ENCODE data around the gene PKN2.
A peak's percentile ranks its signal among the peaks of the same experiment; 100 is the strongest.

PKN2 gene

DNA sequence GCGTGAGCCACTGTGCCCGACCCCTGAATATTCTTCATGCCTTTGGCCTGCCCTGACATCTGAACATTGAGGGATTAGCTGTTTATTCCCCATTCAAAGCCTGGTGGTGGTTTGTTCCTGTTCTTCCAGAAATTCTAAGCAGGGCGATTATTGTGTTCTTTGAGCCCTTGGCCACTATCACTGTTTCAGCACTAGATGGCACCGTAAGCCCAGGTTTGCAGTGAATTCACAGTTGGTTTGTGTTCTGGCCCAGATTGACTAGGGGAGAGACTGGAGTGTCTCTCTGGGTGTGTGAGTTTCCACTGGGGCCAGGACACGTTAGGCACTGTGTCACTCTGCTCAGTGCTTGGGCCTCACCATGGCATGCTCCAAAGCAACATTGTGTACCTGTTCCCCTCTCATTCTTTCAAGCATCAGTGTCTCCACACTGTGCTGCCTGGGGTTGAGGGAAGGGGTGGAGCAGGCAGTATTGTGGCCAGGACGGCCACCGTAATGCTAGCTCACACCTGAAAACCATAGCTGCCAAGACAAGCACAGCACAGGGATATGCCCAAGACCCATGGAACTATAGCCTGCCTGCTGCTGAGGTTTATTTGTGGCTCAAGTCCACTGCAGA is 52.7 kb downstream of the PKN2 start:
- DNase-seq = peak; percentile 30

DNA sequence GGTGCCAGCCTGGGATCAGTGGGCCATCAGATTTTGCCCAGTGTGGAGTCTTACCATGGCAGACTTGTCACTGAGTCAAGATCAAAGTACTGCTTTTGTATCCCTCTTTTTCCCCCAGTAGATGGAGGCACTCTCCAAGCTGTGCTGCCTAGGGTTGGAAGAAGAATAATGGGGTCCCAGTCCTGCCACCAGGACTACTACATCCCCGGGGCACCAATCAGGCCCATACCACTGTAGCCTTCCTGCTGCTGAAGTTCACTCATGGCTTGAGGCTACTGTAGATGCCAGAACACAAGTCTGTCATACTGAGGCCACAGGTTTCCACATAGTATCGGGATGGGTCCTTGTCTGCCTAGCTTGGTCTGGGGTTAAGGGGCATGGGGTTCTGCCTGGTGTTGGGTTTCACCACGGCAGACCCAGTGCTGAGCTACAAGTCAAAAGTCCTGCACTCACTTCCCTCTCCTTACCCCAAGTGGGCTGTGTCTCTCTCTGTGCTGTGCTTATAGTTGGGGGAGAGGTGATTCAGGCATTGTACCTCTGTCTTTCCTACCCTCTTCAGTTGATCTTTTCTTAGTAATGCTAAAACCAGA is 53.4 kb downstream of the PKN2 start:
- DNase-seq = no peak

DNA sequence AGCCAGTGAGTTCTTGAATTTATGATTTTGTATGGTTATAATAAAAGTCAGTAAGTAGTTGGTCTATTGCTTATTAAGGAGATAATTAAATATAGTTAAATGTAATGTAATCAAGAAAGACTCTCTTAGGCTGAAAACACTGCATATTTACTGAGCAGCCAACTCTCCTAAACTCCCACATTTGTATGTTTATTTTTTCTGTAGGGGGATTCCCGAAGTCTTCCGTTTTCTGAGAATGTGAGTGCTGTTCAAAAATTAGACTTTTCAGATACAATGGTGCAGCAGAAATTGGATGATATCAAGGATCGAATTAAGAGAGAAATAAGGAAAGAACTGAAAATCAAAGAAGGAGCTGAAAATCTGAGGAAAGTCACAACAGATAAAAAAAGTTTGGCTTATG is 56.7 kb downstream of the PKN2 start:
- DNase-seq = no peak

GRCh38 chr1:88741413-88741812 is 57.3 kb downstream of the PKN2 start:
- DNase-seq = no peak

DNA sequence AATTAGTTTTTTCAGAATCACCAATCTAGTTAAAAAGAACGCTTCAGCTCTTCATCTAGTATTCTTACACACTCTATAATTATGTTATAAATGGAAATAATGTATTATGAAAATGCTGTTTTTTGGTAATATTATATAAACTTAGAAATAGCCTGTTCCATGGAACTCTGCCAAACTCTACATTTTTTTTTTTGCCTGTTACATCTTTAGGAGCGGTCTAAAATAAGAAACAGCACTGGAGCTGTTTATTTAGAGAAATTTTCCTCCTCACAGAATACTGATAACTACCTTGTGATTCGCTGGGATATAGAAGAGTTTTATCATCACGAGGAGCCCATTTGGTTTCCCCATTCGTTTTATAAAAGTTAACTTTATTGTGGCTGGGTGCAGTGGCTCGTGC is 58.5 kb downstream of the PKN2 start:
- no peak for DNase-seq

DNA sequence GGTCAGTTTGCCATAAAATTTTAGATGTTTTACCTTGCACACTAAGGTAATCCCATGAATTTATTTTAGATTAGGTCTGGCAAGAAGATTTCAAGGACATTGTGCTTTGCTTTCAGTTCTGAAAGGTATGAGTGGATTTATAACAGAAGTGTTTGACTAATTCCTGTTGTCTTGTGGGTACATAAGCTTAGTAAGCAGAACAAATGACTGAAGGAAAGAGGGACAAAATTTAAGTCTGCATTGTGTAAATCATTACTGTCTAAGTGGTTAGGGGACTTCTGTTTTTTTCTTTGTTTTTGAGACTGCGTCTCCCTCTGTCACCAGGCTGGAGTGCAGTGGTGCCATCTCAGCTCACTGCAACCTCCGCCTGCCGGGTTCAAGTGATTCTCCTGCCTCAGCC is 60.1 kb downstream of the PKN2 start:
- no peak for DNase-seq

- no peak for DNase-seq
Observed at GRCh38 chr1:88746916-88747315, 62.8 kb downstream of the PKN2 start.

DNA sequence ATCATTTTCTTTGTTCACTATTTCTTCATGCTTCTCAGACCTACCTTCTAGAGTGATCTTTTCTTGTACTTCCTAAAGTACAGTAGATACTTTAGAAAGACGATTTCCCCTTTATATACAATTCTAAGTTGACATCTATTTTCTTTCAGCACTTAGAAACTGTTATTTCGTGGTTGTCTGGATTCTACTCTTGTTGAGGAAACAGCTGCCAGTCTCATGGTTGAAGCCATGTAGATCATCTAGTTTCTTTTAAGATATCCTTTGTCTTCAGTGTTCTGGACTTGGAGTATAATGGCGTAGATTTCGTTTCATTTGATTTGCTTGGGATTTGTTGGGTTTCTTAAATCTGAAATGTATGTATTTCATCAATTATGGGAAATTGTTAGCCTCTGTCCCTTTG is 67.6 kb downstream of the PKN2 start:
- no peak for DNase-seq

GRCh38 chr1:88753506-88753905 is 69.4 kb downstream of the PKN2 start:
- no peak for DNase-seq

GRCh38 chr1:88763649-88764406 is 79.8 kb downstream of the PKN2 start:
- no peak for DNase-seq

GRCh38 chr1:88768187-88768586 is 84.1 kb downstream of the PKN2 start:
- DNase-seq = no peak

DNA sequence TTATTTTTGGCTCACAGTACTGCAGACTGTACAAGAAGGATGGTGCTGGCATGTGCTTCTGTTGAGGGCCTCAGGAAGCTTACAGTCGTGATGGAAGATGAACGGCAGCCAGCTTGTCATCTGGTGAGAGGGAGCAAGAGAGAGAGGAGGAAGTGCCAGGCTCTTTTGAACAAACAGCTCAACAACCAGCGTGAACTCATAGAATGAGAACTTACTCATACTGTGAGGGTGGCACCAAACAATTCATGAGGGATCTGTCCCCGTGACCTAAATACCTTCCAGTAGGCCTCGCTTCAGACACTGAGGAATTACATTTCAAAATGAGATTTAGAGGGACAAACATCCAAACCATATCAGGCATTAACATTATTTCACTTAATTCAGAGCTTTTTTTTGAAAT is 84.7 kb downstream of the PKN2 start:
- no peak for DNase-seq

- no peak for DNase-seq
Observed at GRCh38 chr1:88773540-88774150, 89.6 kb downstream of the PKN2 start.

DNA sequence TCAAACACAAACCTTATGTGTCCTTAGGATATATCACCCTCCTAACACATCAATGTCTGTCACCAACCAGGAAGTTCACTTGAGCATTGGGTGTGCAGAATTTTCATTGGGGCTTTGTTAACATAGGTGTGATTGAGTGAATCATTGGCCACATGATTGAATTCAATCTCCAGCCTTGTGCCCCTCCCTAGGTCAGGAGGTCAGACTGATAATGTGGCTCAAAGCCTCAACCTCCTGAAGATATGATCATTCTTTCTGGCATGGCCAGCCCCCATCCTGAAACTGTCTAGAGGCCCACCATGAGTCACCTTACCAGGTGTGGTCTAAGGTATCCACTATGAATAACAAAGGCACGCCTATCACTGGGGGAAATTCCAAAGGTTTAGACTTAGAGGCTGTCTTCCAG is 90.1 kb downstream of the PKN2 start:
- no peak for DNase-seq

DNA sequence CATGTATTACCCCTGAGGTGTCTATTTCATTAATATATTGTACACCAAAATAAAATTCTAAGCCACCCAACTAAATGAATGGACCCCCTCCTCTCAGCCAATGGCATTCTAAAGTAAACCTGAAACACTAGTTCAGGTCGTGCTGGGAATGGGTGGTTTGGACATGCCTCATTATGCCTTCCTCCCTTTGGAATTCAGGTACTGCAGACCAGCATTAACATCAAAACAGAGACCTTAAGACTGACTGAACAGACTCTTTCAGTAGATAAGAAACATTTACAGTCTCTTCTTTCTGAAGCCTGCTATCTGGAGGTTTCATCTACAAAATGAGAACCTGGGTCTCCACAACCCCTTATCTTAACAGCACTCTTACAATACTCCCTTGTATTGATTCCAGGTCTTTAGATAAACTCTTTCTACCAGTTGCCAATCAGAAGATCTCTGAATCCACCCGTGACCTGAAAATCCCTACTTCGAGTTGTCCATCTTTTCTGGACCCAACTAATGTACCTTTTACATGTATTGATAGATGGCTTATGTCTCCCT is 93.6 kb downstream of the PKN2 start:
- DNase-seq = no peak

- no peak for DNase-seq
Observed at GRCh38 chr1:88779880-88780279, 95.8 kb downstream of the PKN2 start.

GRCh38 chr1:88780485-88780884 is 96.4 kb downstream of the PKN2 start:
- DNase-seq = no peak

DNA sequence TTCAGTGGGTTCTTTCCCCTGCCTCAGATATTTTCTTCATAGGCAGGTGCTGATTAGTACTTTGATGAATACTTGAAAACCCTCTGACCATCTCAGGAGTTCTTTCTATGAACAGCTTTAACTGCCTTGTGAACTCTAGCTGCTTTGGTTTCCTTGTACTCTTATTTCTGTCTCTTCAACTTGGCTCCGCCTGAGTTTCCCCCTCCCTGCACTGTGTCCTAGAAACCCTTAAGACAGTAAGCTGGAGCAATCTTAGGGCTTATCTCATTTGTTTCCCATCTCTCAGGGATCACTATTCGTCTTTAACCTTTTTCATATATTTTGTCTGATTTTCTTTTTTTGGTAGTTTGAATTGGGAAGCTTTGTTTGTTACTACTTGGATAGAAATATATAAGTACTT is 99.1 kb downstream of the PKN2 start:
- DNase-seq = no peak

DNA sequence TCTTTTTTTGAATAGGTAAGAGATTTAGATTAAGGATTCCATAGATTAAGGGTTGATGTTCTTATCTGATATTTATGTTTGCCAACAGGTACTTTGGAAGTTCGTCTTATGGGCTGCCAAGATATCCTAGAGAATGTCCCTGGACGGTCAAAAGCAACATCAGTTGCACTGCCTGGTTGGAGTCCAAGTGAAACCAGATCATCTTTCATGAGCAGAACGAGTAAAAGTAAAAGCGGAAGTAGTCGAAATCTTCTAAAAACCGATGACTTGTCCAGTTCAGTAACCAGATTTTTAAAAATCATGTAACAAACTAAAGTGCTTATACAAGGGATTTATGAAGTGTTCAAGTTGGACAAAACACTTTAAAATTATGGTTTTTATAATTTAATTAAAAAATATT is 100.5 kb downstream of the PKN2 start:
- no peak for DNase-seq

DNA sequence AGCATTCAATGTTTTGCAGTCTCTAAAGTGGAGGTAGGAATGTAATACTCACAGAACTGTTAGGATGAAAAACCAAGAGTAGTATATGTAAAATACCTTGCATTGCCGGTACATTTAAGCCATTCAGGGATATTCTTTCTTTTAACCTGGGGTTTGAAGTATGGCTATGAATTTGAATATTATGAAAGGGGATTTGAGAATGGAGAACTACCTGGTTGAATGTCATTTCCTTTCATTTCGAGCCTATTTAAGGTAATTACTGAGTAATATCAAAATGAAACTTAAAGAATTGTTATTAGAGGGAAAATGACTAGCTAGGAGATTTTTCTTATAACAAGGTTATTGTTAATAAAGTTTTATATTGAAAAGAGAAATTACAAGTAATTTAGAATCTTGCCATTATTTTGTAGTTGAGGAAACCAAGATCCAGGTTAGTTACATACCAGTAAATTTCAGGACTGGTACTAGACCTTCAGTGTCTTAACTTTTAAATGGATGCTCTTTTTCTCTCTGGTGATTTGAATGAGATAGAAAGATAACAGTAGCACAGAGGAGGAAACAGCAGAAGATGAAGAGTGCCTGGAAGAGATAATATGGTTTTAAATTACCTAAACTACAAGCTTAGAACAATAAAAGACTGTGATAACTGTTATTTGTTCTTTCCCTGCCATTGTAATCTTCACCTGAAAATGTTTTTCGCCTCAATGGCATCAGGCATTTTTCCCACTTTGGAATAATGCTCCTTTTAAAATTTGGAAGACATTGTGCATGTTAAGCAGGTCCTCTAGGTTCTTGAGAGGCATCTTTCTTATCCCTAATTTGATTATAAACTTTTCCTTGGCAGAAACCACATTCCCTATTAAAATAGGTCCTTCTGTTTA is 103.2 kb downstream of the PKN2 start:
- DNase-seq = no peak

DNA sequence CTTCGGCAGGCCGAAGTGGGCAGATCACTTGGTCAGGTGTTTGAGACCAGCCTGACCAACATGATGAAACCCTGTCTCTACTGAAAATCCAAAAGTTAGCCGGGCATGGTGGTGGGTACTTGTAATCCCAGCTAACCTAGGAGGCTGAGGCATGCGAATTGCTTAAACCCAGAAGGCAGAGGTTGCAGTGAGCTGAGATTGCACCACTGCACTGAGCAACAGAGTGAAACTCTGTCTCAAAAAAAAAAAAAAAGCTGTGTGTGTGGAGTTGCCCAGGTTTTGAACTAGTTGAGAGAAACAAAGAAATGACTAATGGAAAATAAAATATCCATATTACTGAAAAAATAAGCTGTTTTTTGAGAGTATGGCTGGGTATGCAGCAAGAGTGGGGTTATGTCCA is 107.1 kb downstream of the PKN2 start:
- no peak for DNase-seq

GRCh38 chr1:88799491-88799890 is 115.4 kb downstream of the PKN2 start:
- no peak for DNase-seq
